Panc1 (cell line): ENCODE measurements around the gene TCAF1.

ENCODE experiments used
- CTCF ChIP-seq: fragments of 450-650 bp; IDR thresholded peaks from 2 replicates; pipeline ENCODE4 v1.5.1; 2017; ENCODE audit warnings: mild to moderate bottlenecking
- POLR2AphosphoS5 ChIP-seq: IDR thresholded peaks from 2 replicates; pipeline ENCODE4 v1.6.1; 2012; ENCODE audit warnings: mild to moderate bottlenecking, low read depth, low read length, moderate library complexity

GRCh38 chr7:143908120-143908519 lies 6.1 kb upstream of the TCAF1 start:
- no peak for TF ChIP-seq CTCF
- TF ChIP-seq POLR2AphosphoS5, result no peak
